Measurements from ENCODE around the gene GM2A.

The GM2A gene

DNA sequence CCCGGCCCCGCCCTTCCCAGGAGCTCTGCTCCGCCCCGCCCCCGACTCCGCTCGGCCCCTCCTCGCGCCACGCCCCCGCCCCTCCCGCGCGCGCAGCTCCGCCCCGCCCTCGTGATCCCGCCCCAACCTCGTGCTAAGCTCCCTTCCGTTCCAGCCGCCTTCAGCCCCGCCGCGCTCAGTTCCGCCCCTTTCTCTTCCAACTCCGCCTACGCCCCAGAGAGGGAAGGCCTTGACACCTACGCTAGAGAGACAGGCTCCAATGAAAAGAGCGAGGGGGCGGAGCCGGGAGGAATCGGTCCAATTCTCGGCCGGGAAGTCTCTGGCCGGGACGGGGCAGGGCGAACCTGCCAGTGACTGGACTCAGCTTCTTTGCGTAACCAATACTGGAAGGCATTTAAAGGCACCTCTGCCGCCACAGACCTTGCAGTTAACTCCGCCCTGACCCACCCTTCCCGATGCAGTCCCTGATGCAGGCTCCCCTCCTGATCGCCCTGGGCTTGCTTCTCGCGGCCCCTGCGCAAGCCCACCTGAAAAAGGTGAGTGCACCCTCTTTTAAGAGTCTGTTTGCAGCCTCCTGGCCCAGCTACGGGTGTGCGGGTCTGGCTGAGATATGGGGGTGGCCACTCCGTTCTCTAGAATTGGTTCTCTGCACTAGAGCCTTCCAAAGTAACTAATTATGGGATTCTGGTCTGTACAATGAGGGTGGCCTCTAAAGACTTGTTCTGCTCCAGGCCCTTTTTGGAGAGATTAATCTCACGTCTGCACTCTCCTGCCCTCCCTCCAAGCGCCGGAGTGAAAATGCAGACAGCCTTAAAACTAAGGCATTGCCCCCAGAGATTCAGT is at the start of gene GM2A:
GM2A (plus strand) TSS at position 424 of the 843 bp plus-strand sequence; CDS start at position 456, 32 bp downstream.
- DNase-seq = peak; percentile 96

DNA sequence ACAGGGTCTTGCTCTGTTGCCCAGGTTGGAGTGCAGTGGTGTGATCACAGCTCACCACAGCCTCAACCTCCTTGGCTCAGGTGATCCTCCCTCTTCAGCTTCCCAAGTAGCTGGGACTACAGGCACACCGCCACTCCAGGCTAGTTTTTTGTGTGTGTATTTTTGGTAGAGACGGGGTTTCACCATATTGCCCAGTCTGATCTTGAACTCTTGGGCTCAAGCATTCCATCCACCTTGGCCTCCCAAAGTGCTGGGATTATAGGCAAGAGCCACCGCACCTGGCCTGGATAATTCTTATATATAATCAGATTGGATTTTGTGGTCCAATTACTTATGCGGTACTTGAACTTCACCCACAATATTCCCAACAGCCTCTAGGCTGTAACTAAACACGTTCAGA is 48.9 kb upstream of the GM2A start:
- no peak for DNase-seq

DNA sequence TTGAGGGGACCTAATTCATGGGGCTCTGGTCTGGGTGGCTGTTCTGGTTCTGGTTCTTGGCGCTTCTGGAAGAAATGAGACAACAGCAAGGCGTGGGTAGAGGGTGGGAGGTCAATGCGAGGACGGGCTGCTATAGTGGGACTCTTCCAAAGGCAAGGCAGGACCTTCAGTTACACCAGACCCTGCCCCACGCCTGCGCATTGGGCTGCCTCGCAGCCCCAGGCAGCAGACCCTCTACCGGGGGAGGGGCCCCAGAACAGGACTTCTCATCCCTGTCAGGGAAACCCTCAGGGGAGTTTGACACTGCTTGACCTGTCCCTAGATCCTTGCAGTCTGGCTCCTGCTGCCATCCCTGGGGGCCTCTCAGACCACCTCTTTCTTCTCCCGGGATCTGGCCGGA is 47.6 kb upstream of the GM2A start:
- DNase-seq = no peak

- DNase-seq = no peak
These were observed 44.5 kb upstream of the GM2A start for GRCh38 chr5:151208481-151208914.

GRCh38 chr5:151212406-151212798 is 40.6 kb upstream of the GM2A start:
- DNase-seq = no peak

DNA sequence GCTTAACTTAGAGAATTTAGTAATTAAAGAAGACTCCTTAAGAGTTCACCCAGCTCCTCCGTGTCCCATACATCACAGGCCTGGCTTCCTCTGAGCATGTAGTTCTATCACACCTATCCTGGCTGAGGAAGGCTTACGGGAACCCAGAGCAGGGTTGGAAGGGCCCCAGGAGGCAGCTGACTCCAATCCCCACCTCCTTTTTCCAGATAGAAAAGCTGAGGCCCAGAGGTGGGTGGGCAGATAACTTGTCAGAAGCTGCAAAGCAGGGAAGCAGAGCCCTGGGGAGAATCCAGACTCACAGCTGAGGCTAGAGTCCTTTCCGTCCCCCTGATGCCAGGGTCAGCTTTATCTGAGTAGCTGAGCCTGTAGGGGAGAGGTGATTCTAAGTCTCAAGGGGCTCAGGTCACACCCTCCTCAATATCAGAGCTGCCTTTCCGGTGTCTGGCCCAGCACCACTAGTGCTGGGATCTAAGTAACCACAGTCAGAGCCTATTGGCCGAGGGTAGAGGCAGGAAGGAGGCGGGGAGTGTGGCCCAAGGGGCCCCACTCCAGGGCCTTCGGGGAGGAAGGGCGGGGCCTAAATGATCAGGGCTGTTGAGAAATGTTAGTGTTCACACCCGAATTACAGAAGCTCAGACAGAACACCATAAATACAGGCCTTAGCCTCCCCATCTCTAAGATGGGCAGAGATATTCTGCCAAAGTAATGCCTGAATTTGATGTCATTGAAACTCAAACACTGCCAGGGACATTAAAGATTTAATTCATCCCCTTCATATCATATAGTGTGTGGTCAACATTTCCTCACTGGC is 39.0 kb upstream of the GM2A start:
- peak; percentile 78 for DNase-seq

GRCh38 chr5:151214614-151215545 is 38.1 kb upstream of the GM2A start:
- DNase-seq = no peak

DNA sequence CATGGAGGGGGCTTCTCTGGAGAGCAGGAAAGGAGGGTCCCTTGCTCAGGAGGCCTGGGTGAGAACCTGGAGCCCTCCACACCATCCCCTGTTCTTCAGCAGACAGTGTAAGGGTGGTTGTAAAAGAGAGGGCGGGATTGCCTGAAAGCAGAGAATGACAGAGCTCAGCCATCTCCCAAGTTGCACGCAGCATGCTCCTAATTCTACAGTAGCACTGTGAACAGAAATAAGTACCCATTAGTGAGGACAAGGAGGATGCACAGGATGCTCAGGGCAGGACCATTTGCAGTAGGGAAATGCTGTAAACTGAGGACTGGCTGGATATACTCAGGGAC is 37.5 kb upstream of the GM2A start:
- DNase-seq = no peak

GRCh38 chr5:151216781-151217180 is 36.2 kb upstream of the GM2A start:
- DNase-seq = no peak

DNA sequence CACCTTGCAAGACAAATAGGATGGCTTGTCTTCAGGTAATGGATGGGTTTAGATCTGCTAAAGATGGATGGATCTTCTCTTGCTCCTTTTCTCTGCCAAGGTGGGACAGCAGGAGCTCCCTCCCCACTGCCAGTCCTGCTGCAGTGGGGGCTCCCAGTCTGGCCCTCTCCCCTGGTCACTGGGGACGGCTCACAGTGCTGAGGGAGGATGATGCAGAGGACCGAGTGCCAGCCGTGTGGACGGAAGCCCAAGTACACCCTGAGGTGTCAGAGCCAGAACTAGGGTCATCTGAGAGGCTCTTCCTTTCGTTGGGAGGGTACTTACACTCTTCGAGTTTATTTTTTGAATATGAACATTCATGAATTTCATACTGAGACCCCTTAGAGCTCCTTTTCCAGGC is 34.8 kb upstream of the GM2A start:
- DNase-seq = no peak

DNA sequence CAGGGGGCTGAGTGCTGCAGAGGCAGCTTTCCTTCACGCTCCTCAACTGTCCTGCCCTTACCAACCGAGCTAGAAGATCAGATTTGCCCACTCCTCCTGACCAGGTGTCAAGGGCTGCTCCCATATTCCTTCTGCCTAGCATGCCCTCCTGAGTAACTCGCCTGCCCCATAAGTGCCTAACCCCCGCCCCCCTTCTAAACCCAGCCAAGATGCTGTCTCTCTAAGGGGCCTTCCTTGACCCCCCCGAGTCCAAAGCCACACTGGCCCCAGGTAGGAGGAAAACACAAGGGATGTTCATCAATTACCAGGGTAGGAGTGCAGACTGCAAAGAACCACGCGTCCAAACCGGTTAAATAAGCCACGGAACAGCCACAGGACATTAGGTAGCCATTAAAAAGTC is 33.8 kb upstream of the GM2A start:
- no peak for DNase-seq

- no peak for DNase-seq
These were observed 33.2 kb upstream of the GM2A start for GRCh38 chr5:151219789-151220188.

GRCh38 chr5:151221574-151221973 is 31.4 kb upstream of the GM2A start:
- DNase-seq = no peak

DNA sequence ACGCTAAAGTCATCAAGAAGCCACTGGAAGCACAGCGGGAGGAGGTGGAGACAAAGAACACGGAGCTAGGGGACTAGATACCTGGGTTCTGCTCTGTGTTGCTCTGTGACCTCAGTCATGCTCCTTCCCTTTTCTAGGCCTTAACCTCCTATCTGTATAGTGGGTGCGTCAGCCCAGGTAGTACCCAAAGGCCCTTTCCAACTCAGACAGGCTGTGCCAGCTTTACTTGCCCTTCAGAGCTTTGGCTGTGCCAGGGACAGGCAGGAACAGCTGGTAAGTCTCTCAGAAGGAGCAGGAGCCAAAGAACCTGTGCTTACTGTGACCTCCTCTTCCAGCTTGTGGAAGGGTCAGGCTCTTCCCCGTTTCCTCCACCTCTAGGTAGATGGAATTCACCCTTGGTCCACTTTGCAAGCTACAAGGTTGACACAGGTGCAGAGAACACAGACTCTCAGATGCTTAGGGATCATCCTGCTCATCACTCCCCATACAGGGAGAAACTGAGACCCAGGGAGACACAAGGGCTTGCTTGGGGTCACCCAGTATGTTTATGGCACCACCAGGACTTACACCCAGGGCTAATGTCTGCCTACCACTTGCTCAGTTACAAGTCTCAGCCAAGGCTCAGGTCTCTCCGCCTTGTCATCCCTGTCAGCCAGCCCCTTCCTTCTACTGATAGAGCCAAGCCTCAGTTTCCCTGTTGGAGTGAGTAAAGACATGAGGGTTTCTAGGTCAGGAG is 30.8 kb upstream of the GM2A start:
- DNase-seq = no peak

- DNase-seq = peak; percentile 40
These were observed 30.1 kb upstream of the GM2A start for GRCh38 chr5:151222790-151223446.

- DNase-seq = peak; percentile 63
These were observed 29.3 kb upstream of the GM2A start, which contains the start of gene CCDC69 for GRCh38 chr5:151223447-151224264. Gene CCDC69, minus strand, starts transcription at chr5:151224092. Its CDS starts 122 bp downstream, at chr5:151223970.

GRCh38 chr5:151224372-151224771 is 28.6 kb upstream of the GM2A start:
- DNase-seq = no peak

DNA sequence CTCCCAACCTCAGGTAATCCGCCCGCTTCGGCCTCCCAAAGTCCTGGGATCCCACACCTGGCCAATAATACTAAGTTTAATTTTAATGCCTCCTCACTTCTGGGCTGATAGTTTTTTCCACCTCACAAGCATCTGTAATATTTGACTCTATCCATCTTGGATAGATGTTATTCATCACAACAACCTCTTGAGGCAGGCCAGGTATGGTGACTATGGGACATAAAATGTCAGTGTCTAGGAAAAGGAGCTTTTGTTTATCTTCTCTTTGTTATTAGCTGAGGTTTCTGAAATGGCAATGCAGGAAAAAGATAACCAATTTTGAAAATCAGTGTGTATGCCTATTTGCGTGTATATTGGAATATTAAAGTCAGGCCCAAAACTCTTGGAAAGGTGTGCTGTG is 27.9 kb upstream of the GM2A start:
- no peak for DNase-seq

GRCh38 chr5:151225475-151225874 is 27.5 kb upstream of the GM2A start:
- no peak for DNase-seq

DNA sequence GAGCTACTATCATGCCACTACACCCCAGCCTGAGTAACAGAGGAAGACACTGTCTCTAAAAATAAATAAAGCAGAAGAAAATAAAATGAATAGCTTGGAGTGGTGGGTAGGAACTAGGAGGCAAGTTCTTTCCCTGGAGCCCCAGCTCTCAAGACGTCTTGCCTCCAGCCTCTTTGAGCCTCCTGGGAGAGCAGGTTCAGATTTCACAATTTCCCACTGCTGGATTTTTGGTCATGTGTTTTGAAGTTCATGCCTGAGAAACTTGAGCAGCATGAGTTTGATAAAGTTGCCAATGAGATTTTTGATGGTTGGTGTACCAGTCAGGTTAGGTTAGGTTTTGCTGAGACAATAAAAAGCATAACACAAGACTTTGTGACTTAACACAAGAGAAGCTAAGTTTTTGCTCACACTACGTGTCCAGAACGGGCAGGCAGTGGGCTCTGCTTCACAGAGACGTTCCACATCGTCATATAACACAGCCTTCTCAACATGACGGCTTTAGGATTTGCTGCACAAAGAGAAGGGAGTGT is 25.0 kb upstream of the GM2A start:
- DNase-seq = no peak
